K562 (cell line): ENCODE measurements around the gene ABAT. TPM values are rescaled to one million over a fixed set of nuclear protein-coding genes. Genes with fewer than 3 reads are reported as not detected.

Experiments used
- FOXK1 ChIP-seq: sonication (generic); formaldehyde crosslinking; IDR thresholded peaks from 2 replicates; pipeline ENCODE4 v1.8.0; 2022; ENCODE audit warnings: missing genetic modification reagents, mild to moderate bottlenecking, borderline replicate concordance
- GTF2F1 ChIP-seq: IDR thresholded peaks from 2 replicates; pipeline ENCODE4 v1.6.1; 2011; ENCODE audit warnings: low read depth, low read length, improper control_type of control experiment
- HNRNPK ChIP-seq: fragments of 200-400 bp; formaldehyde crosslinking; IDR thresholded peaks from one replicate; pipeline ENCODE4 v1.6.1; 2018; ENCODE audit warnings: mild to moderate bottlenecking, low read depth, low read length; ENCODE audit not compliant: poor library complexity, severe bottlenecking
- NUFIP1 ChIP-seq: fragments of 450-650 bp; IDR thresholded peaks from 2 replicates; pipeline ENCODE4 v1.6.1; 2018; ENCODE audit not compliant: partially characterized antibody
- PML ChIP-seq: IDR thresholded peaks from 2 replicates; pipeline ENCODE4 v1.6.1; 2012; ENCODE audit warnings: low read length, inconsistent platforms
- POLR2B ChIP-seq: fragments of 450-650 bp; IDR thresholded peaks from 2 replicates; pipeline ENCODE4 v1.6.1; 2018; ENCODE audit warnings: low read depth; ENCODE audit not compliant: partially characterized antibody
- RAD21 ChIP-seq, 2 experiments: fragments of 250-450 bp in 1 of 2; fragments of 450-650 bp in 1 of 2; sonication (Bioruptor Pico) in 1 of 2; formaldehyde crosslinking in 1 of 2; IDR thresholded peaks in 1 of 2; conservative IDR thresholded peaks in 1 of 2; 2 replicates each; pipeline versions ENCODE4 v1.4.0 to v1.8.0; 2020 to 2022; ENCODE audit warnings: mild to moderate bottlenecking in 2 of 2, moderate library complexity in 1 of 2
- SPI1 ChIP-seq: IDR thresholded peaks from 2 replicates; pipeline ENCODE4 v1.6.1; 2011; ENCODE audit warnings: low read depth, low read length, control low read depth, borderline replicate concordance
- ZKSCAN3 ChIP-seq: fragments of 250-450 bp; sonication (Bioruptor Pico); IDR thresholded peaks from 2 replicates; pipeline ENCODE4 v1.4.0; 2020
- ZNF830 ChIP-seq: fragments of 250-450 bp; sonication (Bioruptor Pico); IDR thresholded peaks from 2 replicates; pipeline ENCODE4 v1.5.0; 2021; ENCODE audit warnings: mild to moderate bottlenecking
- polyA plus RNA-seq, 8 experiments: library from polyadenylated mRNA; depleted of rRNA in 4 of 8; stranded (reverse) in 5 of 8; unstranded in 3 of 8; fragments of >200 nt; fragmentation: Nextera tagmentation in 2 of 8; fragmentation: Illumina TruSeq in 1 of 8; extraction: Ambion mirVana in 2 of 8; extraction: Trizol in 1 of 8; gene quantifications; 2 replicates each; pipeline versions ENCODE4 v1.2.1 to v1.2.3, GENCODE V29; 2011 to 2014; ENCODE audit warnings: inconsistent platforms in 1 of 8, missing spikeins in 1 of 8
- total RNA-seq, 7 experiments: library from RNA; depleted of rRNA in 6 of 7; stranded (reverse); fragments of >200 nt in 6 of 7; fragmentation: Illumina TruSeq in 2 of 7; extraction: Trizol in 2 of 7; gene quantifications; 2 replicates each; pipeline versions ENCODE4 v1.2.1 to v1.2.3, GENCODE V29; 2011 to 2021; ENCODE audit warnings: low replicate concordance in 1 of 7
- TF ChIP-seq, protein P1 (sequence below): fragments of 450-650 bp; IDR thresholded peaks from 2 replicates; pipeline ENCODE4 v1.6.1; 2016; ENCODE audit warnings: mild to moderate bottlenecking, moderate library complexity
- TF ChIP-seq, protein P2 (sequence below), 2 experiments: fragments of 450-650 bp in 1 of 2; IDR thresholded peaks; 2 replicates each; pipeline ENCODE4 v1.6.1; 2011 to 2017; ENCODE audit warnings: low read depth in 2 of 2, antibody characterized with exemption in 1 of 2, borderline replicate concordance in 1 of 2, low read length in 1 of 2, mild to moderate bottlenecking in 1 of 2, mixed read lengths in 1 of 2; ENCODE audit not compliant: control insufficient read depth in 1 of 2

ABAT gene
- total and polyA plus RNA-seq, 9 of the 15 experiments (the other 6 are each of a cell fraction or from before 2014, with no cell fraction given): 0.01 to 0.49 (median 0.10) TPM

- TF ChIP-seq, protein P1, sequence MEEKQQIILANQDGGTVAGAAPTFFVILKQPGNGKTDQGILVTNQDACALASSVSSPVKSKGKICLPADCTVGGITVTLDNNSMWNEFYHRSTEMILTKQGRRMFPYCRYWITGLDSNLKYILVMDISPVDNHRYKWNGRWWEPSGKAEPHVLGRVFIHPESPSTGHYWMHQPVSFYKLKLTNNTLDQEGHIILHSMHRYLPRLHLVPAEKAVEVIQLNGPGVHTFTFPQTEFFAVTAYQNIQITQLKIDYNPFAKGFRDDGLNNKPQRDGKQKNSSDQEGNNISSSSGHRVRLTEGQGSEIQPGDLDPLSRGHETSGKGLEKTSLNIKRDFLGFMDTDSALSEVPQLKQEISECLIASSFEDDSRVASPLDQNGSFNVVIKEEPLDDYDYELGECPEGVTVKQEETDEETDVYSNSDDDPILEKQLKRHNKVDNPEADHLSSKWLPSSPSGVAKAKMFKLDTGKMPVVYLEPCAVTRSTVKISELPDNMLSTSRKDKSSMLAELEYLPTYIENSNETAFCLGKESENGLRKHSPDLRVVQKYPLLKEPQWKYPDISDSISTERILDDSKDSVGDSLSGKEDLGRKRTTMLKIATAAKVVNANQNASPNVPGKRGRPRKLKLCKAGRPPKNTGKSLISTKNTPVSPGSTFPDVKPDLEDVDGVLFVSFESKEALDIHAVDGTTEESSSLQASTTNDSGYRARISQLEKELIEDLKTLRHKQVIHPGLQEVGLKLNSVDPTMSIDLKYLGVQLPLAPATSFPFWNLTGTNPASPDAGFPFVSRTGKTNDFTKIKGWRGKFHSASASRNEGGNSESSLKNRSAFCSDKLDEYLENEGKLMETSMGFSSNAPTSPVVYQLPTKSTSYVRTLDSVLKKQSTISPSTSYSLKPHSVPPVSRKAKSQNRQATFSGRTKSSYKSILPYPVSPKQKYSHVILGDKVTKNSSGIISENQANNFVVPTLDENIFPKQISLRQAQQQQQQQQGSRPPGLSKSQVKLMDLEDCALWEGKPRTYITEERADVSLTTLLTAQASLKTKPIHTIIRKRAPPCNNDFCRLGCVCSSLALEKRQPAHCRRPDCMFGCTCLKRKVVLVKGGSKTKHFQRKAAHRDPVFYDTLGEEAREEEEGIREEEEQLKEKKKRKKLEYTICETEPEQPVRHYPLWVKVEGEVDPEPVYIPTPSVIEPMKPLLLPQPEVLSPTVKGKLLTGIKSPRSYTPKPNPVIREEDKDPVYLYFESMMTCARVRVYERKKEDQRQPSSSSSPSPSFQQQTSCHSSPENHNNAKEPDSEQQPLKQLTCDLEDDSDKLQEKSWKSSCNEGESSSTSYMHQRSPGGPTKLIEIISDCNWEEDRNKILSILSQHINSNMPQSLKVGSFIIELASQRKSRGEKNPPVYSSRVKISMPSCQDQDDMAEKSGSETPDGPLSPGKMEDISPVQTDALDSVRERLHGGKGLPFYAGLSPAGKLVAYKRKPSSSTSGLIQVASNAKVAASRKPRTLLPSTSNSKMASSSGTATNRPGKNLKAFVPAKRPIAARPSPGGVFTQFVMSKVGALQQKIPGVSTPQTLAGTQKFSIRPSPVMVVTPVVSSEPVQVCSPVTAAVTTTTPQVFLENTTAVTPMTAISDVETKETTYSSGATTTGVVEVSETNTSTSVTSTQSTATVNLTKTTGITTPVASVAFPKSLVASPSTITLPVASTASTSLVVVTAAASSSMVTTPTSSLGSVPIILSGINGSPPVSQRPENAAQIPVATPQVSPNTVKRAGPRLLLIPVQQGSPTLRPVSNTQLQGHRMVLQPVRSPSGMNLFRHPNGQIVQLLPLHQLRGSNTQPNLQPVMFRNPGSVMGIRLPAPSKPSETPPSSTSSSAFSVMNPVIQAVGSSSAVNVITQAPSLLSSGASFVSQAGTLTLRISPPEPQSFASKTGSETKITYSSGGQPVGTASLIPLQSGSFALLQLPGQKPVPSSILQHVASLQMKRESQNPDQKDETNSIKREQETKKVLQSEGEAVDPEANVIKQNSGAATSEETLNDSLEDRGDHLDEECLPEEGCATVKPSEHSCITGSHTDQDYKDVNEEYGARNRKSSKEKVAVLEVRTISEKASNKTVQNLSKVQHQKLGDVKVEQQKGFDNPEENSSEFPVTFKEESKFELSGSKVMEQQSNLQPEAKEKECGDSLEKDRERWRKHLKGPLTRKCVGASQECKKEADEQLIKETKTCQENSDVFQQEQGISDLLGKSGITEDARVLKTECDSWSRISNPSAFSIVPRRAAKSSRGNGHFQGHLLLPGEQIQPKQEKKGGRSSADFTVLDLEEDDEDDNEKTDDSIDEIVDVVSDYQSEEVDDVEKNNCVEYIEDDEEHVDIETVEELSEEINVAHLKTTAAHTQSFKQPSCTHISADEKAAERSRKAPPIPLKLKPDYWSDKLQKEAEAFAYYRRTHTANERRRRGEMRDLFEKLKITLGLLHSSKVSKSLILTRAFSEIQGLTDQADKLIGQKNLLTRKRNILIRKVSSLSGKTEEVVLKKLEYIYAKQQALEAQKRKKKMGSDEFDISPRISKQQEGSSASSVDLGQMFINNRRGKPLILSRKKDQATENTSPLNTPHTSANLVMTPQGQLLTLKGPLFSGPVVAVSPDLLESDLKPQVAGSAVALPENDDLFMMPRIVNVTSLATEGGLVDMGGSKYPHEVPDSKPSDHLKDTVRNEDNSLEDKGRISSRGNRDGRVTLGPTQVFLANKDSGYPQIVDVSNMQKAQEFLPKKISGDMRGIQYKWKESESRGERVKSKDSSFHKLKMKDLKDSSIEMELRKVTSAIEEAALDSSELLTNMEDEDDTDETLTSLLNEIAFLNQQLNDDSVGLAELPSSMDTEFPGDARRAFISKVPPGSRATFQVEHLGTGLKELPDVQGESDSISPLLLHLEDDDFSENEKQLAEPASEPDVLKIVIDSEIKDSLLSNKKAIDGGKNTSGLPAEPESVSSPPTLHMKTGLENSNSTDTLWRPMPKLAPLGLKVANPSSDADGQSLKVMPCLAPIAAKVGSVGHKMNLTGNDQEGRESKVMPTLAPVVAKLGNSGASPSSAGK: no peak
- TF ChIP-seq SPI1 (no peak), NUFIP1 (no peak), RAD21 (CRISPR knock-in tag; conservative IDR thresholded peaks at IDR 0.05 in 1 of 2, IDR thresholded peaks at IDR 0.05 in 1 of 2) (no peak), ZKSCAN3 (CRISPR knock-in tag) (no peak), ZNF830 (CRISPR knock-in tag) (no peak), GTF2F1 (no peak), HNRNPK (no peak), PML (no peak), FOXK1 (CRISPR knock-in tag) (no peak), POLR2B (no peak)
- TF ChIP-seq, protein P2, sequence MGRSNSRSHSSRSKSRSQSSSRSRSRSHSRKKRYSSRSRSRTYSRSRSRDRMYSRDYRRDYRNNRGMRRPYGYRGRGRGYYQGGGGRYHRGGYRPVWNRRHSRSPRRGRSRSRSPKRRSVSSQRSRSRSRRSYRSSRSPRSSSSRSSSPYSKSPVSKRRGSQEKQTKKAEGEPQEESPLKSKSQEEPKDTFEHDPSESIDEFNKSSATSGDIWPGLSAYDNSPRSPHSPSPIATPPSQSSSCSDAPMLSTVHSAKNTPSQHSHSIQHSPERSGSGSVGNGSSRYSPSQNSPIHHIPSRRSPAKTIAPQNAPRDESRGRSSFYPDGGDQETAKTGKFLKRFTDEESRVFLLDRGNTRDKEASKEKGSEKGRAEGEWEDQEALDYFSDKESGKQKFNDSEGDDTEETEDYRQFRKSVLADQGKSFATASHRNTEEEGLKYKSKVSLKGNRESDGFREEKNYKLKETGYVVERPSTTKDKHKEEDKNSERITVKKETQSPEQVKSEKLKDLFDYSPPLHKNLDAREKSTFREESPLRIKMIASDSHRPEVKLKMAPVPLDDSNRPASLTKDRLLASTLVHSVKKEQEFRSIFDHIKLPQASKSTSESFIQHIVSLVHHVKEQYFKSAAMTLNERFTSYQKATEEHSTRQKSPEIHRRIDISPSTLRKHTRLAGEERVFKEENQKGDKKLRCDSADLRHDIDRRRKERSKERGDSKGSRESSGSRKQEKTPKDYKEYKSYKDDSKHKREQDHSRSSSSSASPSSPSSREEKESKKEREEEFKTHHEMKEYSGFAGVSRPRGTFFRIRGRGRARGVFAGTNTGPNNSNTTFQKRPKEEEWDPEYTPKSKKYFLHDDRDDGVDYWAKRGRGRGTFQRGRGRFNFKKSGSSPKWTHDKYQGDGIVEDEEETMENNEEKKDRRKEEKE (IDR thresholded peaks at IDR 0.05; ENCODE audit: borderline replicate concordance in 1 of 2, control insufficient read depth in 1 of 2, low read depth in 2 of 2, low read length in 1 of 2): no peak
These were observed 127.3 kb downstream of the ABAT start (continued) for GRCh38 chr16:8801701-8802100.
